Activated CD4-positive, alpha-beta memory T cell treated with anti-CD3 and anti-CD28 coated beads for 36 hours (primary cell): ENCODE results near the gene CCDC60. TPM values are rescaled to one million over a fixed set of nuclear protein-coding genes. Genes with fewer than 3 reads are reported as not detected.

ENCODE experiments used
- CTCF ChIA-PET: fragments of 350-600 bp; sonication (Branson Sonifier 250); formaldehyde crosslinking; loops from one replicate; lab custom pipeline; 2021; ENCODE audit warnings: antibody characterized with exemption, inconsistent platforms; lab: Charles Lee
- POLR2A ChIA-PET: fragments of 350-600 bp; sonication (Branson Sonifier 250); formaldehyde crosslinking; loops from one replicate; lab custom pipeline; 2021; ENCODE audit warnings: antibody characterized with exemption; lab: Charles Lee
- DNase-seq: peaks from one replicate; pipeline ENCODE4 v3.0.0-alpha.2; 2020
- H3K27ac Mint-ChIP-seq: one replicate; pipeline ENCODE4 v1.8.0; 2021; ENCODE audit warnings: mixed read lengths
- H3K27me3 Mint-ChIP-seq: one replicate; pipeline ENCODE4 v1.8.0; 2021; ENCODE audit warnings: mixed read lengths
- H3K36me3 Mint-ChIP-seq: one replicate; pipeline ENCODE4 v1.8.0; 2021; ENCODE audit warnings: mixed read lengths
- H3K4me1 Mint-ChIP-seq: one replicate; pipeline ENCODE4 v1.8.0; 2021; ENCODE audit warnings: low read depth, mixed read lengths
- H3K4me3 Mint-ChIP-seq: one replicate; pipeline ENCODE4 v1.8.0; 2021; ENCODE audit warnings: mild to moderate bottlenecking, mixed read lengths
- H3K9me3 Mint-ChIP-seq: one replicate; pipeline ENCODE4 v1.8.0; 2021; ENCODE audit warnings: mixed read lengths
- intact Hi-C: fragments of 100-400 bp; cut with micrococcal nuclease; formaldehyde crosslinking; loops from one replicate; pipeline ENCODE4 v1.15.1; 2023
- total RNA-seq, 2 experiments: library from RNA; stranded (reverse); gene quantifications; one replicate each; pipeline ENCODE4 v1.2.3, GENCODE V29; 2021

CCDC60 gene
- total RNA-seq, 2 experiments from 2014 or later = not detected

DNA sequence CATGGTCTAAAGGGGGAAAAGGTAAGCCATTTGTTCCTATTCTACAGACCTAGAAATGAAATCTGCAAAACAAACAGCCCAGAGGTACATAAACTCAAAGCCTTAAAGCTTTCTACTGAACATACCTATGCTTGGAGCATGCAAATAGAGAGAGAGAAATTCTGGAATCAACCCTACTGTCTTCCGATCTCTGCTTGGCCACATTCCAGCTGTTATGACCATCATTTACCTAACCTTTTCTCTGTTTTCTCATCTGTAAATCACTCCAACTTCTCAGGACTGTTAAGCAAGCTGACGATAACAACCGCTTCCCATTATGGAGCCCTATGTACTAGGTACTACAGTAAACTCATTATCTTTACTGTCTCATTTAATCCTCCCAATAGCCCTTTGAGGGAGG is 126.3 kb downstream of the CCDC60 start:
- Mint-ChIP-seq H3K9me3 (peaks cover 4% of the 10 kb centered on the region), H3K36me3 (no peaks in the 10 kb centered on the region), H3K4me1 (no peaks in the 10 kb centered on the region), H3K27ac (no peak overlapping the region), H3K4me3 (no peak overlapping the region), H3K27me3 (peaks cover 7% of the 10 kb centered on the region)
- DNase-seq = no peak
- intact Hi-C loops = no loop called here
- ChIA-PET POLR2A (no interaction called here), CTCF (interaction anchor here (2.7 kb wide), 1 partner anchor 17 kb away, joined by 13 read pairs; no protein-coding TSS in a partner anchor)

DNA sequence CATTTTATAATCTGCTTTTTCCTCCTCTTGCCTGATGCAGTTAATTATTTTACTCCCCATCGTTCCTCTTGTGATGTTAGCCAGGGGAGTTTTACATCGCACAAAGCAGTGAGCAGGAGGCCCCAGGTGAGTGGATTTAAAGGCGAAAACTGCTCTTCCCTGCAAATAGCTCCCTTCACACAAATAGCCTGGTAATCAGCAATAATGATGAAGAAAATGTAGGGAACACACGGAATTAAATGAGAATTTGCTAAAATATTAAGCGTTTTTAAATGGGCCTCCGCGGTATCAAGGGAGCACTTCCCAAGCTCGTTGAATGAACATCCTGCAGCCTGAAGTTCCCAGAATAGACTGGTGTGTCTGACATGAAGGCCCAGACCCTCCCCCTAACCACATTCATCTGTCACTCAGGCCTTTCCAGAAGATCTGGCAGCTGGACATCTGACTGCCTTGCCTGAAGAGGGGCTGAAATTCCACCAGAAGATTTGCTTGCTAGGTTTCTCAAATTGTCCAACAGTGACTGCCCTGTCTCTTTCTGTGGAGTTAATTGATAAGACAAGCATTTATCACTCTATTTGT is 127.2 kb downstream of the CCDC60 start:
- intact Hi-C loops = no loop called here
- H3K4me3 Mint-ChIP-seq = no peak overlapping the region
- peaks cover 4% of the 10 kb centered on the region for H3K9me3 Mint-ChIP-seq
- DNase-seq = no peak
- H3K4me1 Mint-ChIP-seq = no peaks in the 10 kb centered on the region
- H3K36me3 Mint-ChIP-seq = no peaks in the 10 kb centered on the region
- POLR2A ChIA-PET = no interaction called here
- H3K27ac Mint-ChIP-seq = no peak overlapping the region
- H3K27me3 Mint-ChIP-seq = peaks cover 4% of the 10 kb centered on the region
- CTCF ChIA-PET = interaction anchor here (2.7 kb wide), 1 partner anchor 18 kb away, joined by 13 read pairs; no protein-coding TSS in a partner anchor

DNA sequence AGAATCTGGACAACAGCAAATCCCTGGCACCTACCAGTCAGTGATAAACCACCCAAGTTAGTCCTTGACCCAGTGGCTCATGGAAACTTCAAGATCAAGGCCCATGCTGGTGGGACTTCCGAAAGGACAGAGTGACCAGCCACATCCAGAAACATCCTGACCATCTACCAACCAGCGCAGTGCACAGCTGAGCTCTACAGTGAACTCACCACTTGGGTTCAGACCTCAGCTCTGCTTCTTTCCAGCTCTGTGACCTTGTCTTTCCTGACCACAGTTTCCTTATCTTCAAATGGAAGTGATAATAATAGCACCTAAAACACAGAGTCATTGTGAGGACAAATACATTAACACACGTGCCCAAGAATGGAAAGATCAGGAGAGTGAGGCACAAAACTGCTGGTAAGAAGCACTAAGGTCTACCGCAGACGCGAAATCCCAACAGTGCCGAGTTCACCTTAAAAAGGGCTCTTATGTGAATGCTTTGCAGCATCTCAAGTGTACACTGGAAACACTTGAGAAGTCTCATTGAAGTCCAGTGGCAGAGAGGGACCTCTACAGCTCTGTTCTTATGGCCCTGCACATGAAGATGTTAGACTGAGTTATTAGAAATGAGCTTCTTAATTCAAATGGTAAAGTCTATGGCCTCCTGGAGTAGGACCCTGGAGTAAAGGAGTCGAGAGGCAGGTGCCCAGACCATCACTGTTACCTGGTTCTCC is 128.8 kb downstream of the CCDC60 start:
- Mint-ChIP-seq H3K27me3 (peaks cover 4% of the 10 kb centered on the region), H3K9me3 (peaks cover 4% of the 10 kb centered on the region), H3K36me3 (no peaks in the 10 kb centered on the region), H3K4me1 (no peaks in the 10 kb centered on the region), H3K4me3 (no peak overlapping the region), H3K27ac (no peak overlapping the region)
- ChIA-PET POLR2A (no interaction called here), CTCF (interaction anchor here (0.8 to 1.0 kb wide), 2 partner anchors 9 to 19 kb away, joined by 3 read pairs; no protein-coding TSS in a partner anchor)
- DNase-seq = no peak
- intact Hi-C loops = no loop called here

DNA sequence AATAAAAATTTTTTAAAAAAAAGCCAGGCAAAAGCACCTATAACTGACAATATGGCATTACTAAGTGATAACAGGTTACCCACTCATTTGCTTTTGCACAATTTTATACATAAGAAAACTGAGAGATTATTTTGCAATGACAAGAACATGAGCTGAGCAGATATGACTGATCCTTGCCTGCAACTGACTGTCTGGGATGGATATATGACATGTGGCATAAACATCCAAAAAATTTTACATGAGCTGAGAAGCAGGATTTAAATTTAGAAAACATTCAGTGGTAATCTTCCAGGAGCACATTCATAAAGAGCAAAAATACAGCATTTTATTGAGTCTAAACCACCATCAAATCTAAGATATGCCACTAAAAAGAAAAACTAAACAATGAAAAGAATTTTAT is 133.8 kb downstream of the CCDC60 start:
- Mint-ChIP-seq H3K9me3 (no peaks in the 10 kb centered on the region), H3K27me3 (peaks cover 2% of the 10 kb centered on the region), H3K4me3 (no peak overlapping the region), H3K27ac (no peak overlapping the region), H3K36me3 (no peaks in the 10 kb centered on the region), H3K4me1 (no peaks in the 10 kb centered on the region)
- ChIA-PET POLR2A (no interaction called here), CTCF (interaction anchor here (1.0 kb wide), 1 partner anchor 24 kb away, joined by 5 read pairs; no protein-coding TSS in a partner anchor)
- no peak for DNase-seq
- intact Hi-C loops = no loop called here

DNA sequence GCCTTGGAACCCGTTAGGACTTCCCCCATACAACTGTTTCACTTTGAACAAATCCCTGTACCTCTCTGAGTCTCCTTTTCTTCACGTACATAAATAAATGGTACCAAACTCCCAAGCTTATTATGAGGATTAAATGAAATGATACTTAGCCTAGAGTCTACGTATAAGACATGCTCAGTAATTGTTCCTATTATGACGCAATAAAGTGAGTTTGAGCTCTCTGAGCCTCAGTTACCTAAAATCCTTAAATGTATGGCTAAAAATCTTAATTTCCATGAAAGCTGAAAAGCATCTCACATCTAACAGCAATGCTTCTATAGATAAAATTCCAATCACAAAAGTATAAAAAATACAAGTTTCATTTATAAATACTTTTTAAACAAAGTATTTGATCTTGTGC is 141.1 kb downstream of the CCDC60 start:
- no peak overlapping the region for H3K4me3 Mint-ChIP-seq
- H3K9me3 Mint-ChIP-seq = peaks cover 12% of the 10 kb centered on the region
- H3K4me1 Mint-ChIP-seq = no peaks in the 10 kb centered on the region
- H3K27ac Mint-ChIP-seq = no peak overlapping the region
- no peaks in the 10 kb centered on the region for H3K36me3 Mint-ChIP-seq
- H3K27me3 Mint-ChIP-seq = peaks cover 2% of the 10 kb centered on the region
- ChIA-PET POLR2A (no interaction called here), CTCF (no interaction called here)
- intact Hi-C loops = no loop called here
- no peak for DNase-seq

DNA sequence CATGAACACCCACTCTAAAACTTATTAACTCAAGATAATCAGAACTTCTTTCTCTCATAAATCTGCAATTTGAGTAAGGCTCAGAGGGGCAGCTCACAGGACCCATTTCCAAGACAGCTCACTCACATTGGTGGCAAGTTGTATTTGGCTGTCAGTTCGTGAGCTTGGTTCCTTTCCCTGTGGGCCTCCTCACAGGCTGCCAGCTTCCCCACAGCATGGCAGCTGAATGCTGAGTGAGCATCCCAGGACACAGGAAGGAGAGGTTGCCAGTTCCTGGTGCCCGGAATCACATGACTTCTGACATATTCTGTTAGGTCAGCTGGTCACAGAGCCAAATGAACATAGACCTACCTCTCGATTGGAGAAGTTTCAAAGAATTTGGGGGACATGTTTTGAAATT is 142.4 kb downstream of the CCDC60 start:
- ChIA-PET CTCF (no interaction called here), POLR2A (no interaction called here)
- peaks cover 2% of the 10 kb centered on the region for H3K27me3 Mint-ChIP-seq
- no peak overlapping the region for H3K4me3 Mint-ChIP-seq
- H3K36me3 Mint-ChIP-seq = no peaks in the 10 kb centered on the region
- intact Hi-C loops = no loop called here
- DNase-seq = no peak
- no peaks in the 10 kb centered on the region for H3K4me1 Mint-ChIP-seq
- H3K27ac Mint-ChIP-seq = no peak overlapping the region
- H3K9me3 Mint-ChIP-seq = peaks cover 12% of the 10 kb centered on the region

DNA sequence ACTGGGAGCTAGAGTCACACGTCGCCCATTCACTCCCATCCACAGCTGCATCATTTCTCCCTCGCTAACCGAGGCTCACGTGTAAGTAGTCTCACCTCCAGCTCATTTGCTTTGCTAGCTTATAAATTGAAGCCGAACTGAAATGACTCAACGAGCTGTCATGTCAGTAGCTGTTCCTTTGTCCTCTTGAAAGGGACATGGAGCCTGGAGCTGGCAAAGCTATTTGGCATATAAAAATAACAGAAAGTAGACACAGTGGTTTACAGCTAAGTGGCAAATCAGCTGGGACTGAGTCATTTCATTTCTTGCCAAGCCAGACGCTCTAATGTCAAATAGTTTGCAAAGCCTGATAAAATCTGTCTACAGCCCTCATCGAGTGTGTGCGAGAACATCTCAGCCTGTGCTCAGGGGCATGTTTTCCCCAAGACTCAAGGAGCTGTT is 144.6 kb downstream of the CCDC60 start:
- no peaks in the 10 kb centered on the region for H3K4me1 Mint-ChIP-seq
- intact Hi-C loops = no loop called here
- POLR2A ChIA-PET = no interaction called here
- peaks cover 2% of the 10 kb centered on the region for H3K27me3 Mint-ChIP-seq
- DNase-seq = no peak
- H3K9me3 Mint-ChIP-seq = peaks cover 12% of the 10 kb centered on the region
- no peak overlapping the region for H3K4me3 Mint-ChIP-seq
- H3K36me3 Mint-ChIP-seq = no peaks in the 10 kb centered on the region
- H3K27ac Mint-ChIP-seq = no peak overlapping the region
- CTCF ChIA-PET = interaction anchor here (0.8 kb wide), 1 partner anchor 33 kb away, joined by 3 read pairs; no protein-coding TSS in a partner anchor

DNA sequence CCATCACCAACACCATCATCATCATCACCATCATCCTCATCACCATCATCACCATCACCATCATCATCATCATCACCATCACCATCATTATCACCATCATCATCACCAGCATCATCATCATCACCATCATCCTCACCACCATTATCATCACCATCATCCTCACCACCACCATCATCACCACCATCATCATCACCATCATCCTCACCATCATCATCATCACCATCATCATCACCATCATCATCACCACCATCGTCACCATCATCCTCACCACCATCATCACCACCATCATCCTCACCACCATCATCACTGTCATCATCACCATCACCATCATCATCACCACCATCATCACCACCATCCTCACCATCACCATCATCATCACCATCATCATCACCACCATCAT is 146.0 kb downstream of the CCDC60 start:
- intact Hi-C loops = no loop called here
- no peaks in the 10 kb centered on the region for H3K36me3 Mint-ChIP-seq
- ChIA-PET CTCF (no interaction called here), POLR2A (interaction anchor here (0.6 kb wide), 1 partner anchor 67 kb away, joined by 3 read pairs; no protein-coding TSS in a partner anchor)
- no peak for DNase-seq
- no peak overlapping the region for H3K27ac Mint-ChIP-seq
- peaks cover 2% of the 10 kb centered on the region for H3K27me3 Mint-ChIP-seq
- peaks cover 12% of the 10 kb centered on the region for H3K9me3 Mint-ChIP-seq
- H3K4me1 Mint-ChIP-seq = no peaks in the 10 kb centered on the region
- no peak overlapping the region for H3K4me3 Mint-ChIP-seq

DNA sequence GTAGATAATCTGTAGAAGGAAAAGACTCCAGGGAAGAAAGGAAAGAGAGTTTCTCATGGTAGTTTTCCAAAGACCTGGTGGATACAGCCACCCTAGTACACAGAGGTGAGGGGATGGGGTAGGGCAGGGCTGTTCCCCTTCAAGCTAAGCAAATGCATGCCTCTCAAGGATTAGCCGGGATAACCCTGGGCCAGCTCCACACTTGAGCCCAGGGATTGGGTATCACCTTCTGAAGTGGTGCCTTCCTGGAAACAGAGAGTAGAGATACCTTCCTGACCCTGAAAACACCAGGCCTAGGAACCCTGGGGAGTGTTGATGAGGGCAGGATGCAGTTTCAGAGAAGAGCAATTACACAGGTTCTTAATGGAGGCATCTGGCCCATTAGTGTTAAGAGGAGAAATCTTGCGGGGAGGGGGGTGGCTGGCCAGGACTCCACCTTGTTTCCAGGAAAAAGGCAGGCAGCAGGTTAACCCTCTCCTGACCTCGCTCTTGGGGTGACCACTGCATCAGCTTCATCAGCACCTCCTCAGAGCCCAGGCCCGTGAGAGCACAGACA is 152.1 kb downstream of the CCDC60 start:
- Mint-ChIP-seq H3K27ac (no peak overlapping the region), H3K4me1 (no peaks in the 10 kb centered on the region), H3K27me3 (peaks cover 6% of the 10 kb centered on the region), H3K4me3 (no peak overlapping the region), H3K9me3 (no peaks in the 10 kb centered on the region), H3K36me3 (no peaks in the 10 kb centered on the region)
- POLR2A ChIA-PET = no interaction called here
- no peak for DNase-seq
- CTCF ChIA-PET = interaction anchor here (0.7 kb wide), 1 partner anchor 926 kb away, joined by 3 read pairs; no protein-coding TSS in a partner anchor
- intact Hi-C loops = no loop called here

DNA sequence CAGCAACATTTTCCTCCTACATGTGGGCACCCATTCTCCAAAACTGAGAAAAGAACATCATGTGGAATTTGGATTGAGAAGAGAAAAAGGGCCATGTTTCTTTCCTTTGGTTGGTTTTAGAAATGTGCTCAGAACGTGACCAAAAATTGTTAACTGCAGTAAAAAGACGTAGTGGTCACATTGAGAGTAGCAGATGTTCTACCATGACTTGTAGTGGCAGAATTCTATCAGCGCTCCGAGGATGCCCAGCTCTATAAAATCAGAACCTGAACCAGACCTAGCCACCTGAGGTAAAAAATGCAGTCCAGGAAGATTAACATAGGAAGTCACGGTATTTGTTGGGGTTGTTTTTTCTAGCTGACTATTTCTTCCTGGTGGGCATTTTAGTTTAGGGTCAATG is 157.3 kb downstream of the CCDC60 start:
- ChIA-PET CTCF (no interaction called here), POLR2A (no interaction called here)
- no peaks in the 10 kb centered on the region for H3K36me3 Mint-ChIP-seq
- peaks cover 10% of the 10 kb centered on the region for H3K27me3 Mint-ChIP-seq
- DNase-seq = no peak
- no peaks in the 10 kb centered on the region for H3K4me1 Mint-ChIP-seq
- no peaks in the 10 kb centered on the region for H3K9me3 Mint-ChIP-seq
- intact Hi-C loops = no loop called here
- H3K4me3 Mint-ChIP-seq = no peak overlapping the region
- H3K27ac Mint-ChIP-seq = no peak overlapping the region

DNA sequence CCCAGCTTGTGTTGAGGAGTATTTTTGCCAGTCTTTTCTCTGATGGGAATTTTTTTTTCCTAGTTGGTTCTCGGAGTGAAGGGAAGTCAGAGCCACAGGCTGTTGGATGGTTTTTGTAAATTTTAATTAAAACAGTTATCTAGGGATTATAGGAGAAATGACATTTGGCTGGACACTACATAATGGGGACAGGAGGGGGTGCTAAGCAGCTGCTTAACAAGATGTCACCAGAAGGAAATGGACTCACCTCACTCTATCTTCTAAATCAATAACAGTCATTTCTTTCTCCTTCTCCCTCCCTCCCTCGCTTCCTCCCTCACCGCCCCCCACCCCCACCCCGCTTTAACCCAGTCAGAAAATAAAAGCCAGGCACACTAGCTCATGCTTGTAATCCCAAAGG is 165.7 kb downstream of the CCDC60 start:
- no peaks in the 10 kb centered on the region for H3K4me1 Mint-ChIP-seq
- ChIA-PET POLR2A (no interaction called here), CTCF (interaction anchor here (0.6 kb wide), 1 partner anchor 1379 kb away, joined by 3 read pairs; no protein-coding TSS in a partner anchor)
- no peak overlapping the region for H3K4me3 Mint-ChIP-seq
- peaks cover 12% of the 10 kb centered on the region for H3K27me3 Mint-ChIP-seq
- intact Hi-C loops = no loop called here
- H3K36me3 Mint-ChIP-seq = no peaks in the 10 kb centered on the region
- H3K27ac Mint-ChIP-seq = no peak overlapping the region
- no peaks in the 10 kb centered on the region for H3K9me3 Mint-ChIP-seq
- no peak for DNase-seq

DNA sequence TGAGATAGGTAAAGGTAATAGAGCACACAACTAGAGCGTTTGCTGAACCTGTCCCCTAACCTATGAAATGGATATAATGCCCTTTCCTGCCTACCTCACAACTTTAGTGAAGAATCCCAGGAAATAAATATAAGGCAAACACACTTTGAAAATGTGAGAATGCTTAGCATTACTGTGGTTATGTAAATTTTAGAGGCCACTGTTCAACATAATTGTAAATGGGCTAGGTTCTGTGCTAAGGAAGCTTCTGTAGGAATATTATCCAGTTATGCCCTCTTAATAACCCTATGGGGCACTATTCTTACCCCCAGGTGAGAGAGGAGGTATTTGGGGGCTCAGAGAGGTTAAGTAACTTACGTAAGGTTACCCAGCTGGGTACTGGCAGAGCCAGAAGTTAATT is 166.5 kb downstream of the CCDC60 start:
- DNase-seq = no peak
- Mint-ChIP-seq H3K27me3 (peaks cover 13% of the 10 kb centered on the region), H3K36me3 (no peaks in the 10 kb centered on the region), H3K27ac (no peak overlapping the region), H3K4me3 (no peak overlapping the region), H3K4me1 (no peaks in the 10 kb centered on the region), H3K9me3 (no peaks in the 10 kb centered on the region)
- ChIA-PET CTCF (no interaction called here), POLR2A (no interaction called here)
- intact Hi-C loops = no loop called here
